ENCODE data around the gene POLR3C.
"Not testable (repeated sequence)": the region's sequence is repeated elsewhere in the genome, so short reads cannot be mapped to it uniquely, and the experiment has no call there.

The POLR3C gene

DNA sequence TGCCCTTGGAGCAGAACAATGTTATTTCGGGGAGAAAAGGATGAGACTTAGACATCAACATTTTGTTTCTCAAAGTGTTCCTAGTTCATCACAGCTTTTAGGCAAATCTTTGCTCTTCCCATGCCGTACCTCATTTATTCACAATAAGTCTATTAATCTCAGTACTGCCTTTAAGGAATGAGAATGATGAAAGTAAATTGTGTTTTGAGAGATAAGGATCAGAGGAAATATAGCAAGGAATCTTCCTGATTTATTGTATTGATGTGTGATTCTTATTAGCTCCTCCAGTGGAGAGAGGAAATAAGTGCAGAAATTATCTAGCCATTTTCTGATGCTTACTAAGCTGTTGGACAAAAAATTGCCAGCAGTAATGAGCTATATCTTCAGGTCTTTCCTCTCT, 2.0 kb downstream of the POLR3C start:
- Histone ChIP-seq H3K36me3 (ENCODE audit: insufficient read depth, low read depth, low read length) (peaks cover 53% of the 10 kb centered on the region), H3K27ac (ENCODE audit: low read length) (no peak overlapping the region), H3K9ac (ENCODE audit: low read depth, low read length) (no peak overlapping the region), H3K27me3 (ENCODE audit: insufficient read depth, low read length) (no peaks in the 10 kb centered on the region), H3K4me3 (ENCODE audit: low read length) (no peak overlapping the region), H3K9me3 (ENCODE audit: insufficient read depth, low read depth, low read length) (no peaks in the 10 kb centered on the region), H3K4me1 (ENCODE audit: insufficient read depth, low read length) (no peaks in the 10 kb centered on the region; the same call in 1 of the 2 replicates)

DNA sequence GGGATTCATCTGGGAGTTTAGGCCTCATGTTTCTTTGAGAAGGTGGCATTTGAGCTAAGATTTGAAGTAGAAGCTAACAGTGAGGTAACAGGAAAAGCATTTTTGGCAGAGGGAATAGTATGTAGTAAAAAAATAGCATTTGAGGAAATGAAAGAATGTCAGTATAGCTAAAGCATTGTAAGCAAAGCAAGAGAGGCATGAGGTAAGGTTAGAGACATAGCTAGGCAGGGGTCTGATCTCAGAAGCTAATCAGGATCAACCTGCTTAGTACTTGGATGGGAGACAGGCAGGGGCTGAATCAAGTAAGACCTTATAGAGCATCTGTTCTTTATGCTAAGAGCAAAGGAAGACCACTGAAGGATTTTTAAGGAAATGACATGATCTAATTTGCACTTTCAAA, 4.0 kb downstream of the POLR3C start:
- Histone ChIP-seq H3K4me1 (ENCODE audit: insufficient read depth, low read length) (no peaks in the 10 kb centered on the region; the same call in 1 of the 2 replicates), H3K27me3 (ENCODE audit: insufficient read depth, low read length) (no peaks in the 10 kb centered on the region), H3K4me3 (ENCODE audit: low read length) (no peak overlapping the region), H3K36me3 (ENCODE audit: insufficient read depth, low read depth, low read length) (peaks cover 71% of the 10 kb centered on the region), H3K9me3 (ENCODE audit: insufficient read depth, low read depth, low read length) (no peaks in the 10 kb centered on the region), H3K9ac (ENCODE audit: low read depth, low read length) (no peak overlapping the region), H3K27ac (ENCODE audit: low read length) (no peak overlapping the region)

DNA sequence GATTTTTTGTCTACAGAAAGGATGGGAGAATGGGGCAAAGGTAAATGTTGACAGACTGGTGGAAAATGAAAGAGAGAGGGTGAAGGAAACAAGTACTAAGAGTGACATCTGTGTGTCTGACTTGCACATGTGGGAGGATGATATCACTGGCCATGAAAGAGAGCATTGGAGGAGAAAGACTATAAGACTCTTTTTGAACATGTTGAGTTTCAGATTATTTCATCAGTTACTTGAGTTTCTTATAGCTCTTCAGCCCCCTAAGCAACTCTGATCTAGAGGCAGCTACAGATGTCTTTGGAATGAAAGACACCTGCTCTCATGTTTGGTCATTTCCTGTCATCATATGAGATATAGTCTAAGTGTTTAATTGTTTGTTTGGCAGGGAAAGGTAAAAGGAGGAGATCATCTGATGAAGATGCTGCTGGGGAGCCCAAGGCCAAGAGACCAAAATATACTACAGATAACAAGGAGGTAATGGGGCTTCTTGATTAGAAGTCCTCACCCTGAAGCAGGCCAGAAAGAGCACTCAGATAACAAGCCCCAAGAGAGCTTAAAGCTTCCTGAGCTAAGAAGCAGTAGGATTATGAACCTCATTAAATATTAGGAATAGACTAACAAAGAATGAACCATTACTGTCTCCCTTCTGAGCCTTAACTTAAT, 4.5 kb downstream of the POLR3C start:
- peaks cover 77% of the 10 kb centered on the region for H3K36me3 ChIP-seq (ENCODE audit: insufficient read depth, low read depth, low read length)
- H3K9me3 ChIP-seq (ENCODE audit: insufficient read depth, low read depth, low read length): no peaks in the 10 kb centered on the region
- no peaks in the 10 kb centered on the region for H3K27me3 ChIP-seq (ENCODE audit: insufficient read depth, low read length)
- H3K27ac ChIP-seq (ENCODE audit: low read length): no peak overlapping the region
- H3K4me3 ChIP-seq (ENCODE audit: low read length): no peak overlapping the region
- H3K4me1 ChIP-seq (ENCODE audit: insufficient read depth, low read length): no peaks in the 10 kb centered on the region; the same call in 1 of the 2 replicates
- H3K9ac ChIP-seq (ENCODE audit: low read depth, low read length): no peak overlapping the region

DNA sequence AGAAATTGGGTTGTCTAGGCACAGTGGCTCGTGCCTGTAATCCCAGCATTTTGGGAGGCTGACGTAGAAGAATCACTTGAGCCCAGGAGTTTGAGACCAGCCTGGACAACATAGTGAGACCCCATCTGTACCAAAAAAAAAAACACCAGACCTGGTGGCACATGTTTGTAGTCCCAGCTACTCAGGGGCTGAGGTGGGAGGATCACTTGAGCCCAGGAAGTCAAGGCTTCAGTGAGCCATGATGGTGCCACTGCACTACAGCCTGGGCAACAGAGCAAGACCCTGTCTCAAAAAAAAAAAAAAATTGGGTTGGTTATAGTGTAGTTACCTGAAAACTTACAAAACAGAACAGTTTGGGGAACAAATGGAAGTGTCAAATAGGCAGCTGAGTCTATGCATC, 6.8 kb downstream of the POLR3C start:
- not testable (repeated sequence) for H3K27me3 ChIP-seq (ENCODE audit: insufficient read depth, low read length); H3K4me1 ChIP-seq (ENCODE audit: insufficient read depth, low read length); H3K27ac ChIP-seq (ENCODE audit: low read length); H3K9ac ChIP-seq (ENCODE audit: low read depth, low read length); H3K4me3 ChIP-seq (ENCODE audit: low read length); H3K9me3 ChIP-seq (ENCODE audit: insufficient read depth, low read depth, low read length)
- peaks cover 96% of the 10 kb centered on the region for H3K36me3 ChIP-seq (ENCODE audit: insufficient read depth, low read depth, low read length)

DNA sequence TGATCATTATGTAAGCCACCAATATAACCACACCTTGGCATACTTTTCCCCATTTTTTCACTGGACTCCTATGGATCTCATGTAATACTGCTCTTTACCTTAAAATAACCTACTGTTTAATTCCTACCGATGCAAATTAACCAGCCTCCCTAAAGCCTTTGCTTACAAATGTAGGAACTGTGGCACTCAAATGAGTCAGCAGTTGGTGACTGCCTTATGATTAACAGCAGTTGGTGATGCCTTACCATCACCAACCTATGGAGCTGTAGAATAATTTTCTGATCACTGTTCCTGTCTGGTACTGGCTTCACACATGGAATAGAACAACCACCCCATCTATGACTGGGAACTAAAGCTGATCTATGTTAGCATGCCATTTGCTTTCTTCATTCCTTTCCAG, 13.7 kb downstream of the POLR3C start:
- H3K9ac ChIP-seq (ENCODE audit: low read depth, low read length): no peak overlapping the region
- no peak overlapping the region for H3K4me3 ChIP-seq (ENCODE audit: low read length)
- H3K9me3 ChIP-seq (ENCODE audit: insufficient read depth, low read depth, low read length): no peaks in the 10 kb centered on the region
- H3K27me3 ChIP-seq (ENCODE audit: insufficient read depth, low read length): no peaks in the 10 kb centered on the region
- H3K4me1 ChIP-seq (ENCODE audit: insufficient read depth, low read length): no peaks in the 10 kb centered on the region
- peaks cover 99% of the 10 kb centered on the region for H3K36me3 ChIP-seq (ENCODE audit: insufficient read depth, low read depth, low read length)
- no peak overlapping the region for H3K27ac ChIP-seq (ENCODE audit: low read length)

DNA sequence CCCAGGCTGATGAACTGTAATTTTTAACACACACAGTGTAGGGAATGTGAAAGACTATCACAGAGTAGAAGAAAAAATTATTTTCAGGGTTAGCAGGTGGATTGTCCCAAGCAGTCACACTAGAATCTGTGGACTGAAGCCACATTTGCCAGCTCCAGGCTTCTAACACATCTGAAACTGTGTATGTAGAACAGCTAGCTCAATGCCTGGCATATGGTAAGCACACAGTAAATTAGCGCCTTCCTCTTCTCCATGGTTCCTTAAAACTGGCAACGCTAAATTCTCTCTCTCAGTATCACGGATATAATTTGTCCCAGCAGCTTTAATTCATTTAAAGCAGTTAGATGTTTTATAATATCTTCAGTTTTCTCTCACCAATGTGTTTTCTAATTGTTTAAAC, 19.0 kb downstream of the POLR3C start:
- H3K9me3 ChIP-seq (ENCODE audit: insufficient read depth, low read depth, low read length): no peaks in the 10 kb centered on the region
- H3K36me3 ChIP-seq (ENCODE audit: insufficient read depth, low read depth, low read length): peaks cover 59% of the 10 kb centered on the region
- no peak overlapping the region for H3K4me3 ChIP-seq (ENCODE audit: low read length)
- H3K27ac ChIP-seq (ENCODE audit: low read length): no peak overlapping the region
- H3K27me3 ChIP-seq (ENCODE audit: insufficient read depth, low read length): peaks cover 11% of the 10 kb centered on the region; the same call in 1 of the 2 replicates
- no peaks in the 10 kb centered on the region for H3K4me1 ChIP-seq (ENCODE audit: insufficient read depth, low read length)
- no peak overlapping the region for H3K9ac ChIP-seq (ENCODE audit: low read depth, low read length)

DNA sequence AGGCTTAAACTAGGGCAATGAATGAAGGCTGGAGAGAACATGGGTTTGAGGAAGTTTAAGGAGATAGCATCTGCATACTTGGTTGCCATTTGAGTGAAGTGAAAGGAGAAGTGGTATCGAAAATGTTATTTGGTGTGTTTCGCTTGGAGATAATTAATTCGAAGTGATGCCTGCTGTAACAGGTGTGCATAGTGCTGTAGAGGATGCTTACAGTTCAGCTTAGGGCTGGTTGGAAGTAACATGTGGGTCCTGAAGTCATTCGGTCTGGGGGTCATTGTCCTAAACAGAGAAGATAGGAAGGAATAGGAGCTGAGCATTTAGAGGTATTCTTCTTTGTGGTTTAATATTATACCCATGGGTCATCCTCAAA, 21.1 kb downstream of the POLR3C start:
- Histone ChIP-seq H3K27me3 (ENCODE audit: insufficient read depth, low read length) (peaks cover 11% of the 10 kb centered on the region; the same call in 1 of the 2 replicates), H3K4me1 (ENCODE audit: insufficient read depth, low read length) (no peaks in the 10 kb centered on the region), H3K9me3 (ENCODE audit: insufficient read depth, low read depth, low read length) (no peaks in the 10 kb centered on the region), H3K9ac (ENCODE audit: low read depth, low read length) (no peak overlapping the region), H3K4me3 (ENCODE audit: low read length) (peak overlapping the region; percentile 76; the same call in 1 of the 2 replicates), H3K27ac (ENCODE audit: low read length) (no peak overlapping the region), H3K36me3 (ENCODE audit: insufficient read depth, low read depth, low read length) (peaks cover 59% of the 10 kb centered on the region)

DNA sequence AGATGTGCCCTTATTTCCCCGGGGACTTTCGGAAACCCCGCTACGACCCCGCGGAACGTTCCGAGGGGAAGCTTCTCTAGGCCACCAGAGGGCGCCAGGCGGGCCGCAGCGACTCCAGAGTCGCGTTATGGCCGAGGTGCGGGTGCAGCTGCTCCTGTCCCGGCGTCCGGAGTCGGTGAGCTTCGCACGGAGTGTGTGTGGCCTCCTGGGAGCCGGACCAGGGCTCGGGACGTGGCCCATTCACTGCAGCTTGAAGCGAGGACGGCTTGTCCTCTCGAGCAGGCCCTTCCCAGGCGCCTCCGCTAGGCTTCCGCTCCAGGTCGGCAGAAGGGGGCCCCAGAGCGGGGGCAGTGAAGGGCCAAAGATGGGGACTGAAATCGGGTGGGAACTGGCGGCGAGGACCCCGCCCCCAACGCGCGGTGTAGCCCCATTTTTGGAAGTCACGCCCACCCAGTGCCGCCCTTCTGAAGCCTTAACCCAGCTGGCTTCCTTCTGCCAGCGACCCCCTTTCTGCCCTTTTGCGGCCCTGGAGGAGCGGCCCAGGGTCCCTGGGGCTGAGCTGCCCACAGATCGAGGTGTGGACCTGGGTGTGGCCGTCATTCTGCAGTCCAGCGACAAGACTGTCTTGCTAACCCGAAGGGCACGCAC, 21.6 kb downstream of the POLR3C start, which contains the start of gene NUDT17:
Gene NUDT17, plus strand, starts transcription at position 117 of the 648 bp plus-strand sequence. Its CDS starts 11 bp downstream, at position 128.
- no peaks in the 10 kb centered on the region for H3K4me1 ChIP-seq (ENCODE audit: insufficient read depth, low read length)
- peak within 1 kb of the TSS; percentile 76 for H3K4me3 ChIP-seq (ENCODE audit: low read length)
- H3K9me3 ChIP-seq (ENCODE audit: insufficient read depth, low read depth, low read length): no peaks in the 10 kb centered on the region
- peak within 1 kb of the TSS; percentile 61; the same call in 1 of the 2 replicates for H3K9ac ChIP-seq (ENCODE audit: low read depth, low read length)
- H3K36me3 ChIP-seq (ENCODE audit: insufficient read depth, low read depth, low read length): peaks cover 59% of the 10 kb centered on the region
- peaks cover 11% of the 10 kb centered on the region; the same call in 1 of the 2 replicates for H3K27me3 ChIP-seq (ENCODE audit: insufficient read depth, low read length)
- no peak within 1 kb of the TSS for H3K27ac ChIP-seq (ENCODE audit: low read length)

DNA sequence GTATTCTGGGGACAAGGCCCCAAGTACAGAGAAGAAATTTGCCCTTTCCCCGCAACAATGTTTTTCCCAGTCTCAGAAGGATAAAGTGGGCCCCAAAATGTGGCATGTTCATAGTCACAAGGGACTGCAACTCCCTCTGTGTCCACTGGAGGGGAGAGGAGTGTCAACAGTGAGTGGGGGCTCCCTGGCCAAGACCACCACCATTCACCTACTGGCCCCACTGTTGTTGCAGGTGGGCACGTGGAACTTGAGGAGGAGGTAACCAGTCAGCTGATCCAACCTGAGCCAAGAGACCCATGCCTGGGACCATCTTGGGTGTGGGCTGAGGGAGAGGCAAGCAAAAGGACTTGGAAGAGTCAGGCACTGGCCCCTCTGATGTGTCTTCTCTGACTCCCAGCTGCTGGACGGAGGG, 22.2 kb downstream of the POLR3C start:
- no peaks in the 10 kb centered on the region for H3K9me3 ChIP-seq (ENCODE audit: insufficient read depth, low read depth, low read length)
- H3K9ac ChIP-seq (ENCODE audit: low read depth, low read length): peak overlapping the region; percentile 61; the same call in 1 of the 2 replicates
- peaks cover 59% of the 10 kb centered on the region for H3K36me3 ChIP-seq (ENCODE audit: insufficient read depth, low read depth, low read length)
- no peak overlapping the region for H3K27ac ChIP-seq (ENCODE audit: low read length)
- H3K27me3 ChIP-seq (ENCODE audit: insufficient read depth, low read length): peaks cover 11% of the 10 kb centered on the region; the same call in 1 of the 2 replicates
- H3K4me3 ChIP-seq (ENCODE audit: low read length): peak overlapping the region; percentile 76
- no peaks in the 10 kb centered on the region for H3K4me1 ChIP-seq (ENCODE audit: insufficient read depth, low read length)

DNA sequence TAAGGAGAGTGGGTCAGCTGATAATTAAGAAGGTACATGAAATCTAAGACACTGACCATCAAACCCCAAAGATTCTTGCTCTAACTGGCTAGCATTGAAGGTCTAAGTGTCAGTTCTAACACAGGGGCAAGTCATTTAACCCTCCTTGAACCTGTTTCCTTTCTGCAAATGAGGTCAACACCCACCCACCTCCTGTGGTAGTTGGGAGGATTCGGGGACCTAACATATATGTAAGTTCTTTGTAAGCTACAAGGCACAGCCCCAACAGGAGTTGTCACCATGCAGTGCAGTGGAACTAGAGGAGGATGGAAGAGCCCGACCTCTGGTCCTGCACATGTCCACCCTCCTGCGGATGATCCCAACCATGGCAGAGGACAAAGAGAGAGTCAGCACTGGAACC, 23.8 kb downstream of the POLR3C start:
- peaks cover 55% of the 10 kb centered on the region for H3K36me3 ChIP-seq (ENCODE audit: insufficient read depth, low read depth, low read length)
- H3K27ac ChIP-seq (ENCODE audit: low read length): no peak overlapping the region
- H3K4me3 ChIP-seq (ENCODE audit: low read length): no peak overlapping the region
- no peaks in the 10 kb centered on the region for H3K4me1 ChIP-seq (ENCODE audit: insufficient read depth, low read length)
- H3K9me3 ChIP-seq (ENCODE audit: insufficient read depth, low read depth, low read length): no peaks in the 10 kb centered on the region
- no peak overlapping the region for H3K9ac ChIP-seq (ENCODE audit: low read depth, low read length)
- peaks cover 11% of the 10 kb centered on the region; the same call in 1 of the 2 replicates for H3K27me3 ChIP-seq (ENCODE audit: insufficient read depth, low read length)

DNA sequence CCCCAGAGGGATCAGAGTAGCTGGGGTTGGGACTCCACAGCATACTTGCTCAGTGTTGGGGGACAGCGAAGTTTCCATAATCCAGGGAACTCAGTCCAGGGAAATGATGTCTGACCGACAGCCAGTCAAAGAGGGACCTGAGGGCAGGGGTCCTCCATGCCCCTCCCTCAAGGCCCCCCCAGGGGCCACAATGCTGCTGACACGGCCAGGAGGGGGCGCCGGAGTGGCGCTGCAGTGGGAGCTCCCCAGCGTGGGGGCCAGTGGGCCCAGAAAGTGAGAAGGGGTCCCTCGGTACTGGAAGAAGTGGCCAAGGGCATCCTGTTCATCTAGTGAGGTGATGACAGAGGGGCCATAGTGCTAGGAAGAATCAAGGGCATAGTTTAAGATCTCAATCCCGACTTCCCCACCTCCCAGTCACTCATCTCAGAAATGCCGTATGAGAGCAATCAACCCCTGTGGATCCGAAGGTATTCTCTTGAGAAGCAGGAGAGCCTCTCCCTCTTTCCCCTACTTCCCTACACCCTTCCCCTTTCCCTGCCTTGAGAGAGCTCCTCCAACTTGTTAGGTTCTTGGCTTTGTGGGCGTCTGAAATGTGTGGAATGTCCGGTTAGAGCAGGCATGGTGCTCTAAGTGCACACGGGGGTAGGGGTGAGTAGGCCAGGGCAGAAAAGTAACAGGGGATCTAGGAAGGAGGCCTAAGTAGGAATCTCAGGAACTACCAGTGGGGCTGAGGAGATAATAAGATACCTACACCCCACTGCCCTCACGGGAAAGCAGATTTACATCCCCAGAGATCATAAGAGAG, 25.6 kb downstream of the POLR3C start:
- Histone ChIP-seq H3K4me1 (ENCODE audit: insufficient read depth, low read length) (no peaks in the 10 kb centered on the region), H3K4me3 (ENCODE audit: low read length) (no peak overlapping the region), H3K27ac (ENCODE audit: low read length) (no peak overlapping the region), H3K36me3 (ENCODE audit: insufficient read depth, low read depth, low read length) (peaks cover 65% of the 10 kb centered on the region), H3K9ac (ENCODE audit: low read depth, low read length) (no peak overlapping the region), H3K27me3 (ENCODE audit: insufficient read depth, low read length) (peaks cover 7% of the 10 kb centered on the region; the same call in 1 of the 2 replicates), H3K9me3 (ENCODE audit: insufficient read depth, low read depth, low read length) (no peaks in the 10 kb centered on the region)
